ENCODE measurements around the gene COX4I1.

GRCh38 chr16:85840801-85841200 is 41.3 kb downstream of the COX4I1 start:
- TF ChIP-seq POLR2AphosphoS5 (IDR thresholded peaks at IDR 0.05; ENCODE audit: low read depth, low read length) (no peak), POLR2A (IDR thresholded peaks at IDR 0.05; ENCODE audit: low read depth, low read length) (no peak), TAF1 (IDR thresholded peaks at IDR 0.05; ENCODE audit: low read depth, low read length) (no peak)
